Keratinocyte (primary cell): ENCODE results near the gene SLIT3. TPM values are rescaled to one million over a fixed set of nuclear protein-coding genes. Genes with fewer than 3 reads are reported as not detected.

ENCODE experiments used
- DNase-seq: peaks from one replicate; pipeline ENCODE4 v3.0.0-alpha.2; 2011; ENCODE audit warnings: low read depth, missing footprints, low spot score
- FAIRE-seq: peaks from 2 replicates; lab custom pipeline; 2011; peaks lifted over from hg19 to GRCh38; lab: Jason Lieb, UNC
- H2AFZ ChIP-seq: 2 replicates; pipeline ENCODE4 v1.6.0; 2012; ENCODE audit warnings: low read length, control low read depth, inconsistent platforms; ENCODE audit not compliant: control insufficient read depth
- H3K27ac ChIP-seq: 2 replicates; pipeline ENCODE4 v1.5.1; 2011; ENCODE audit warnings: low read length; ENCODE audit not compliant: control insufficient read depth, insufficient read depth
- H3K27me3 ChIP-seq: 3 replicates; pipeline ENCODE4 v1.6.0; 2011; ENCODE audit warnings: low read length; ENCODE audit not compliant: control insufficient read depth, insufficient read depth; ENCODE audit errors: extremely low read depth
- H3K36me3 ChIP-seq, 2 experiments: 2 replicates in 1 of 2; 3 replicates in 1 of 2; pipeline ENCODE4 v1.5.1; 2011; ENCODE audit warnings: low read length in 2 of 2, mild to moderate bottlenecking in 1 of 2; ENCODE audit not compliant: control insufficient read depth in 2 of 2, insufficient read depth in 2 of 2; ENCODE audit errors: extremely low read depth in 1 of 2
- H3K4me1 ChIP-seq: 3 replicates; pipeline ENCODE4 v1.5.1; 2011; ENCODE audit warnings: low read length; ENCODE audit not compliant: control insufficient read depth, insufficient read depth; ENCODE audit errors: extremely low read depth
- H3K4me2 ChIP-seq: 3 replicates; pipeline ENCODE4 v1.6.0; 2011; ENCODE audit warnings: low read depth, low read length; ENCODE audit not compliant: control insufficient read depth, insufficient read depth; ENCODE audit errors: extremely low read depth
- H3K4me3 ChIP-seq, 3 experiments: fragments of 200-600 bp in 1 of 3; sonication (generic) in 1 of 3; 2 replicates in 2 of 3; 3 replicates in 1 of 3; pipeline ENCODE4 v1.5.1; 2011 to 2016; ENCODE audit warnings: low read length in 3 of 3, mild to moderate bottlenecking in 3 of 3, control low read depth in 2 of 3, inconsistent platforms in 1 of 3, low read depth in 1 of 3, mixed read lengths in 1 of 3, mixed run types in 1 of 3, moderate library complexity in 1 of 3; ENCODE audit not compliant: control insufficient read depth in 2 of 3, insufficient read depth in 2 of 3; ENCODE audit errors: extremely low read depth in 1 of 3
- H3K79me2 ChIP-seq: 2 replicates; pipeline ENCODE4 v1.6.0; 2012; ENCODE audit warnings: low read length; ENCODE audit not compliant: control insufficient read depth, insufficient read depth
- H3K9ac ChIP-seq: 3 replicates; pipeline ENCODE4 v1.6.0; 2011; ENCODE audit warnings: low read length; ENCODE audit not compliant: control insufficient read depth, insufficient read depth; ENCODE audit errors: extremely low read depth
- H3K9me1 ChIP-seq: 3 replicates; pipeline ENCODE4 v1.6.0; 2011; ENCODE audit warnings: low read length; ENCODE audit not compliant: control insufficient read depth, insufficient read depth; ENCODE audit errors: extremely low read depth
- H3K9me3 ChIP-seq: 2 replicates; pipeline ENCODE4 v1.5.1; 2012; ENCODE audit warnings: low read depth, low read length; ENCODE audit not compliant: control insufficient read depth
- H4K20me1 ChIP-seq: 3 replicates; pipeline ENCODE4 v1.6.0; 2011; ENCODE audit warnings: low read length; ENCODE audit not compliant: control insufficient read depth, insufficient read depth; ENCODE audit errors: extremely low read depth
- CTCF ChIP-seq, 3 experiments: IDR thresholded peaks in 1 of 3; conservative IDR thresholded peaks in 1 of 3; optimal IDR thresholded peaks in 1 of 3; 2 replicates in 2 of 3; 3 replicates in 1 of 3; pipeline versions ENCODE3 to v1.5.1; 2011; ENCODE audit warnings: low read length in 3 of 3, mild to moderate bottlenecking in 3 of 3, moderate library complexity in 2 of 3, control low read depth in 1 of 3, inconsistent platforms in 1 of 3; ENCODE audit not compliant: insufficient read depth in 2 of 3; ENCODE audit errors: extremely low read depth in 1 of 3
- EZH2 ChIP-seq: IDR thresholded peaks from one replicate; pipeline ENCODE4 v1.6.1; 2012; ENCODE audit warnings: inconsistent platforms, mild to moderate bottlenecking, low read length, moderate library complexity
- dilution Hi-C: fragments of 300-500 bp; cut with MboI; formaldehyde crosslinking; loops from one replicate; pipeline ENCODE4 v1.7.0; 2020; ENCODE audit warnings: low sequenced_read_pairs; ENCODE audit not compliant: extremely low pct_ligation_motif_present
- polyA plus RNA-seq, 5 experiments: library from polyadenylated mRNA; depleted of rRNA in 3 of 5; stranded (reverse) in 3 of 5; stranded (forward) in 1 of 5; unstranded in 1 of 5; fragments of >200 nt; gene quantifications; 1 replicate in 1 of 5; 2 replicates in 3 of 5; 3 replicates in 1 of 5; pipeline versions ENCODE4 v1.2.1 to v1.2.3, GENCODE V29; 2011 to 2012; ENCODE audit warnings: missing spikeins in 2 of 5, low read depth in 1 of 5, low replicate concordance in 1 of 5

The SLIT3 gene
- polyA plus RNA-seq, 1 donor (not counting 4 experiments of a cell fraction or from before 2014, with no cell fraction given), result 2.4 TPM

- dilution Hi-C loops, result no loop called here
- Histone ChIP-seq H3K9me3 (no peaks in the 10 kb centered on the region), H3K27ac (no peak overlapping the region), H3K27me3 (no peaks in the 10 kb centered on the region), H3K4me2 (no peak overlapping the region), H3K9ac (no peak overlapping the region), H3K36me3 (no peaks in the 10 kb centered on the region), H3K9me1 (no peaks in the 10 kb centered on the region), H2AFZ (no peak overlapping the region), H3K79me2 (no peaks in the 10 kb centered on the region), H4K20me1 (no peaks in the 10 kb centered on the region), H3K4me1 (no peaks in the 10 kb centered on the region), H3K4me3 (no peak overlapping the region)
- DNase-seq (no peak), FAIRE-seq (no peak)
- no peak for TF ChIP-seq EZH2
- TF ChIP-seq CTCF (optimal IDR thresholded peaks at IDR 0.05 in 1 of 3, IDR thresholded peaks at IDR 0.05 in 1 of 3, conservative IDR thresholded peaks at IDR 0.05 in 1 of 3; ENCODE audit: extremely low read depth in 1 of 3, insufficient read depth in 2 of 3, low read length in 3 of 3), result no peak
These were observed 38.9 kb upstream of the SLIT3 start for GRCh38 chr5:169339869-169340268.

DNA sequence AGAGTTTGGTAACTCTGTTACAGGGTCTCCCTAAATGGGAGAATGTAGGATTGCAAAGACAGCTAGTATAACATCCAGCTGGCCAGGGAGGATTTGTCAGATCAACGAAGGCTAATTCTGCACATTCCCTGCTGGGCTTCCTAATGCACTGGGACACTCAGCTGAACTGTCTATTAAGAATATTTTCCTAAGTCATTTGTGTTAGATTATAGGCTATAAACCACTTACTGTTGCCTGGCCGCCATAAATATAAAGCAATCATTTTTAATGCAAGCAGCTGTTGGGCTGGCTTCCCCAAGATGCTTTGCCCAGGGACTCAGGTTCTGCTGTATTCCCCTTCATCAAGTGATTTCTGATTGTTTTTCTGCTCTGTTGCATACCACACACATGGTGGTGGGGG lies 35.3 kb upstream of the SLIT3 start:
- Histone ChIP-seq H3K4me1 (no peaks in the 10 kb centered on the region), H4K20me1 (no peaks in the 10 kb centered on the region), H2AFZ (no peak overlapping the region), H3K36me3 (no peaks in the 10 kb centered on the region), H3K9me3 (no peaks in the 10 kb centered on the region), H3K27me3 (no peaks in the 10 kb centered on the region), H3K4me3 (no peak overlapping the region), H3K27ac (no peak overlapping the region), H3K79me2 (no peaks in the 10 kb centered on the region), H3K9me1 (no peaks in the 10 kb centered on the region), H3K9ac (no peak overlapping the region), H3K4me2 (no peak overlapping the region)
- dilution Hi-C loops, result no loop called here
- no peak for DNase-seq
- no peak for FAIRE-seq
- no peak for TF ChIP-seq EZH2
- TF ChIP-seq CTCF (optimal IDR thresholded peaks at IDR 0.05 in 1 of 3, IDR thresholded peaks at IDR 0.05 in 1 of 3, conservative IDR thresholded peaks at IDR 0.05 in 1 of 3; ENCODE audit: extremely low read depth in 1 of 3, insufficient read depth in 2 of 3, low read length in 3 of 3), result no peak
